C4-2B (cell line): ENCODE data around the gene JAG2.

Experiments
- H3K27ac ChIP-seq: fragments of 450-650 bp; 2 replicates; pipeline ENCODE4 v1.5.1; 2017
- ZFX ChIP-seq: fragments of 450-650 bp; IDR thresholded peaks from 2 replicates; pipeline ENCODE4 v1.6.1; 2017
- TF ChIP-seq, protein P1 (sequence below): fragments of 450-650 bp; conservative IDR thresholded peaks from 2 replicates; pipeline ENCODE4 v1.5.1; 2017; ENCODE audit warnings: mild to moderate bottlenecking

JAG2 gene

DNA sequence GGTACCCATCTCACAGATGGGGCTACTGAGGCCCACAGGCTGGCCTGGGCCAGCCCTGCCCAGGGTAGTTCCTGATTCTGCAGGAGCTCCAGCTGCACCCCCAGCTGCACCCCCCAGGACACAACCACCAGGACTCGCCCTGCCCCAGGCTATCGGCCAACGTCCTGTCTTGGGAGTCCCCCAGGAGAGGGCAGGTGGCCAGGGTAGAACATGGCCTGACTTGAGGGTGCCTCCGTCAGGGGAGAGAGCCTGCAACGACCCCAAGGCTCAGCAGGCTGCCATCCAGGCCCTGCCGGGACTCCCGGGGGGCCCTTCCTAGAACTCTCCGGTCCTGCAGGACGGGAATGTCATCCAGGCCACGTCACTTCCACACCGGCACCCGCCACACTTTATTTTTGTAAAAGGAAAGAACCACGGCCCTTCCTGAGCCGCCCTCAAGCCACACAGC lies 15.8 kb downstream of the JAG2 start:
- TF ChIP-seq ZFX = no peak
- TF ChIP-seq, protein P1, sequence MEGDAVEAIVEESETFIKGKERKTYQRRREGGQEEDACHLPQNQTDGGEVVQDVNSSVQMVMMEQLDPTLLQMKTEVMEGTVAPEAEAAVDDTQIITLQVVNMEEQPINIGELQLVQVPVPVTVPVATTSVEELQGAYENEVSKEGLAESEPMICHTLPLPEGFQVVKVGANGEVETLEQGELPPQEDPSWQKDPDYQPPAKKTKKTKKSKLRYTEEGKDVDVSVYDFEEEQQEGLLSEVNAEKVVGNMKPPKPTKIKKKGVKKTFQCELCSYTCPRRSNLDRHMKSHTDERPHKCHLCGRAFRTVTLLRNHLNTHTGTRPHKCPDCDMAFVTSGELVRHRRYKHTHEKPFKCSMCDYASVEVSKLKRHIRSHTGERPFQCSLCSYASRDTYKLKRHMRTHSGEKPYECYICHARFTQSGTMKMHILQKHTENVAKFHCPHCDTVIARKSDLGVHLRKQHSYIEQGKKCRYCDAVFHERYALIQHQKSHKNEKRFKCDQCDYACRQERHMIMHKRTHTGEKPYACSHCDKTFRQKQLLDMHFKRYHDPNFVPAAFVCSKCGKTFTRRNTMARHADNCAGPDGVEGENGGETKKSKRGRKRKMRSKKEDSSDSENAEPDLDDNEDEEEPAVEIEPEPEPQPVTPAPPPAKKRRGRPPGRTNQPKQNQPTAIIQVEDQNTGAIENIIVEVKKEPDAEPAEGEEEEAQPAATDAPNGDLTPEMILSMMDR = no peak
- H3K27ac ChIP-seq = no peak overlapping the region

DNA sequence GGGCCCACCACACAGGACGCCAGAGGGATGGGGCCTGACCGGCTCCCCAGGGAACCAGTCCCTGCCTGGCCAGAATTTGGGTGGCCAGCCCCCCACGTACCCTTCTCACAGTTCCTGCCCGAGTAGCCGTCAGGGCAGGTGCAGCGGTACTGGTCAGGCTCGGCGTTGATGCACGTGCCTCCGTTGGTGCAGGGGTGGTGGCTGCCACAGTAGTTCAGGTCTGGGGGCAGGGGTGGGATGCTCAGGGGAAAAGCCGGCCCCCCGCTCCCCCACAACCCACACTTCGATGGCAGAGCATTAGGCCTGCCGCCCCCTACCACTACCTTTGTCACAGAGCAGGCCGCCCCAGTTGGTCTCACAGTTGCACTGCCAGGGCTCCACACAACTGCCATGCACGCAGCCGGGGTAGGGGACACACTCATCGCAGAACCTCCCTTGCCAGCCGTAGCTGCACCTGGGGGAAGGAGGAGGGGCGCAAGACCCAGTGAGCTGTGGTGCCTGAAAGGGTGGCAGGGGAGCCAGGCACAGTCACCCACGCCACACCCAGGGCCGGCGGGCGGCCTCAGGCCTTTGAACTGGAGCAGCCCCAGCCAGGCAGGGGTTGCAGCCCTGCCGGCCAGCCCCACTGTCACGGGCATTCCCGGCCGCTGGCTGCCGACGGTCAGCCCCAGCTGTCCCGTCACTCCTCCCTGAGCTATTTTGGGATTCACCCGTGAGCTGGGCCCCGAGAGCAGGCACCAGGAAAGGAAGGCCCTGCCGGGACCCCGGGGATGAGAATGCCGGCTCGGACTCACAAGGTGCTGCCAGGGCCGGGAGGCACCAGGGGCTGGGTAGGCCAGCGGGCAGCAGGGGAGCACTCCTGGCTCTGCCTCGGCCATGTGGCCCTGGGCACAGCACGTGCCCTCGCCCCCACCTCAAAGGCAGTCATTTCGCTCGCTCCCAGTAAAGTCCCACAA lies 16.5 kb downstream of the JAG2 start:
- H3K27ac ChIP-seq = no peak overlapping the region
- TF ChIP-seq ZFX = no peak
- TF ChIP-seq, protein P1 = no peak

GRCh38 chr14:105151084-105151837 lies 17.3 kb downstream of the JAG2 start:
- TF ChIP-seq, protein P1 = no peak
- no peak for TF ChIP-seq ZFX
- H3K27ac ChIP-seq = no peak overlapping the region

GRCh38 chr14:105150368-105151083 lies 18.1 kb downstream of the JAG2 start:
- no peak for TF ChIP-seq ZFX
- TF ChIP-seq, protein P1 = no peak
- no peak overlapping the region for H3K27ac ChIP-seq

- TF ChIP-seq ZFX = no peak
- TF ChIP-seq, protein P1 = no peak
- no peak overlapping the region for H3K27ac ChIP-seq
Observed at GRCh38 chr14:105150026-105150367, 18.6 kb downstream of the JAG2 start.

DNA sequence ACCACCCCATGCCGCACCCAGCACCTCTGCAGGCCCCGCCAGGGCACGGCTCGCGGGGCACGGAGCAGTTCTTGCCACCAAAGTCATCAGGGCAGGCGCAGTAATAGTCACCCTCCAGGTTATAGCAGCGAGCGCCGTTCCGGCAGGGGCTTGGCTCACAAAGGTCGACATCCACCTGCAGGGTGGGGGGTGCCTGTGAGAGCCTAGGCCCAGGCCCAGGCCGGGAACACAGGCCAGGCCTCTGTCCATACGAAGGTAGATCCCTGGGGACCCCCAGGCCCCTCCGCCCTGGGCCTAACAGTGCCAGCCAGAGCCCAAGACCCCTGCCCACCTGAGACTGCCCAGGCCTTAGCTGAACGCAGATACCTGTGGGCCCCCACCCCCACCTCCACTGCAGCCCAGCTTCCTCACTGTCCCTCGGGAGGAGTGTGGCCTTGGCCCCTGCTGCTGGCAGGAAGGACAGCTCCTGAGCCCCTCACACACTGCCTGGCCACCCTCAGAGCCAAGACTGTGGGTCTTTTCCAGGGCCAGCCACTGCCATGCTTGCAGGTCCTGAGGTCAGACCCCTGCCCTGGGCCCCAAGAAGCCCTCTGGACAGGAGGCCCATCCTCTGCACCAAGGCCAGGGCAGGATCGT lies 19.3 kb downstream of the JAG2 start:
- no peak overlapping the region for H3K27ac ChIP-seq
- TF ChIP-seq, protein P1 = no peak
